Prostate gland (tissue), 2 donors: ENCODE data around the gene ZRANB3. TPM values are rescaled to one million over a fixed set of nuclear protein-coding genes. Genes with fewer than 3 reads are reported as not detected.

Experiments used
- DNase-seq: peaks from one replicate; pipeline ENCODE4 v3.0.0-alpha.2; 2019; ENCODE audit warnings: low spot score
- H3K27ac ChIP-seq, 2 donors: fragments of 200-600 bp; sonication (generic); 2 replicates each; pipeline ENCODE4 v1.5.1; 2017 to 2019
- H3K27me3 ChIP-seq: fragments of 200-600 bp; sonication (generic); replicated peaks from 2 replicates; pipeline ENCODE4 v1.5.1; 2019; ENCODE audit not compliant: insufficient read depth
- H3K36me3 ChIP-seq, 2 donors: fragments of 200-600 bp; sonication (generic); 1 replicate in 1 of 2; 2 replicates in 1 of 2; pipeline versions ENCODE4 v1.5.1 to v1.8.1; 2017 to 2019
- H3K4me1 ChIP-seq: fragments of 200-600 bp; sonication (generic); replicated peaks from 2 replicates; pipeline ENCODE4 v1.5.1; 2019
- H3K4me3 ChIP-seq, 2 donors: fragments of 200-600 bp; sonication (generic); 2 replicates each; pipeline ENCODE4 v1.5.1; 2017 to 2019
- H3K9me3 ChIP-seq: fragments of 200-600 bp; sonication (generic); 2 replicates; pipeline ENCODE4 v1.5.1; 2017
- CTCF ChIP-seq, 4 experiments: fragments of 200-600 bp in 2 of 4; fragments of 450-650 bp in 2 of 4; sonication (generic) in 2 of 4; IDR thresholded peaks; 1 replicate in 3 of 4; 2 replicates in 1 of 4; pipeline ENCODE4 v1.5.1; 2016 to 2019; ENCODE audit warnings: antibody characterized with exemption in 4 of 4, mild to moderate bottlenecking in 2 of 4, moderate library complexity in 2 of 4
- POLR2A ChIP-seq: fragments of 450-650 bp; IDR thresholded peaks from one replicate; pipeline ENCODE4 v1.6.1; 2016; ENCODE audit warnings: antibody characterized with exemption, mild to moderate bottlenecking
- POLR2AphosphoS5 ChIP-seq: sonication (generic); formaldehyde crosslinking; IDR thresholded peaks from one replicate; pipeline ENCODE4 v1.6.1; 2017; ENCODE audit warnings: antibody characterized with exemption
- whole genome bisulfite sequencing: methylation state at CpG from one replicate; pipeline ENCODE4 v1.1.5; 2018; 5-methylcytosine and 5-hydroxymethylcytosine counted together
- intact Hi-C: fragments of 100-400 bp; cut with DNase I; formaldehyde crosslinking; loops from one replicate; pipeline ENCODE4 v1.14.2; 2022
- total RNA-seq, 2 donors: library from RNA; depleted of rRNA; stranded (reverse); fragments of >200 nt; gene quantifications; one replicate each; pipeline ENCODE4 v1.1.0, GENCODE V29; 2016

ZRANB3 gene
- total RNA-seq, 2 donors from 2014 or later = 5.1 to 11.1 TPM

- no peak for TF ChIP-seq CTCF (IDR thresholded peaks at IDR 0.05)
- no peak for TF ChIP-seq POLR2A
- no peak for TF ChIP-seq POLR2AphosphoS5
- intact Hi-C loops = no loop called here
- Histone ChIP-seq H3K27ac (no peak overlapping the region), H3K9me3 (no peaks in the 10 kb centered on the region), H3K4me1 (no peaks in the 10 kb centered on the region), H3K27me3 (no peaks in the 10 kb centered on the region), H3K4me3 (no peak overlapping the region), H3K36me3 (peaks cover 0 to 11% of the 10 kb centered on the region in 2 donors)
- 92% methylated on average over 11 of the region's 11 CpGs for WGBS
- DNase-seq = no peak
Observed at GRCh38 chr2:135169900-135170753, 360.9 kb downstream of the ZRANB3 start.

- no peak overlapping the region for H3K4me3 ChIP-seq
- intact Hi-C loops = no loop called here
- no peaks in the 10 kb centered on the region for H3K9me3 ChIP-seq
- 90% methylated on average over 11 of the region's 11 CpGs for WGBS
- H3K27ac ChIP-seq = no peak overlapping the region
- no peak for TF ChIP-seq POLR2A
- TF ChIP-seq POLR2AphosphoS5 = no peak
- no peak for TF ChIP-seq CTCF (IDR thresholded peaks at IDR 0.05)
- H3K4me1 ChIP-seq = no peaks in the 10 kb centered on the region
- H3K27me3 ChIP-seq = no peaks in the 10 kb centered on the region
- H3K36me3 ChIP-seq = peaks cover 0 to 11% of the 10 kb centered on the region in 2 donors
- DNase-seq = no peak
Observed at GRCh38 chr2:135168204-135168856, 362.7 kb downstream of the ZRANB3 start.

GRCh38 chr2:135167273-135167672 lies 363.7 kb downstream of the ZRANB3 start:
- H3K4me1 ChIP-seq = no peaks in the 10 kb centered on the region
- no peaks in the 10 kb centered on the region for H3K9me3 ChIP-seq
- H3K27ac ChIP-seq = no peak overlapping the region
- DNase-seq = no peak
- no peak for TF ChIP-seq CTCF (IDR thresholded peaks at IDR 0.05)
- no peak for TF ChIP-seq POLR2AphosphoS5
- TF ChIP-seq POLR2A = no peak
- H3K4me3 ChIP-seq = no peak overlapping the region
- 98% methylated on average over 1 of the region's 1 CpG for WGBS
- H3K36me3 ChIP-seq = peaks cover 0 to 11% of the 10 kb centered on the region in 2 donors
- H3K27me3 ChIP-seq = no peaks in the 10 kb centered on the region
- intact Hi-C loops = no loop called here

- no peaks in the 10 kb centered on the region for H3K9me3 ChIP-seq
- no peaks in the 10 kb centered on the region for H3K27me3 ChIP-seq
- no peak overlapping the region for H3K27ac ChIP-seq
- WGBS = 38% methylated on average over 3 of the region's 3 CpGs
- peaks cover 0 to 11% of the 10 kb centered on the region in 2 donors for H3K36me3 ChIP-seq
- no peaks in the 10 kb centered on the region for H3K4me1 ChIP-seq
- no peak overlapping the region for H3K4me3 ChIP-seq
- DNase-seq = no peak
- intact Hi-C loops = no loop called here
- TF ChIP-seq POLR2A (no peak), CTCF (IDR thresholded peaks at IDR 0.05) (no peak), POLR2AphosphoS5 (peak; percentile 4)
Observed at GRCh38 chr2:135164431-135164830, 366.6 kb downstream of the ZRANB3 start.
